Loucy (cell line): Measurements from ENCODE around the gene SLC35B1.

Experiments
- EZH2phosphoT487 ChIP-seq: fragments of 200-600 bp; IDR thresholded peaks from 2 replicates; pipeline ENCODE4 v1.6.1; 2018; ENCODE audit warnings: antibody characterized with exemption, mild to moderate bottlenecking, moderate library complexity, borderline replicate concordance
- TF ChIP-seq, protein P1 (sequence below): fragments of 200-600 bp; sonication (generic); conservative IDR thresholded peaks from 2 replicates; pipeline ENCODE4 v1.5.1; 2014; ENCODE audit warnings: mild to moderate bottlenecking, antibody characterized with exemption, low read length

DNA sequence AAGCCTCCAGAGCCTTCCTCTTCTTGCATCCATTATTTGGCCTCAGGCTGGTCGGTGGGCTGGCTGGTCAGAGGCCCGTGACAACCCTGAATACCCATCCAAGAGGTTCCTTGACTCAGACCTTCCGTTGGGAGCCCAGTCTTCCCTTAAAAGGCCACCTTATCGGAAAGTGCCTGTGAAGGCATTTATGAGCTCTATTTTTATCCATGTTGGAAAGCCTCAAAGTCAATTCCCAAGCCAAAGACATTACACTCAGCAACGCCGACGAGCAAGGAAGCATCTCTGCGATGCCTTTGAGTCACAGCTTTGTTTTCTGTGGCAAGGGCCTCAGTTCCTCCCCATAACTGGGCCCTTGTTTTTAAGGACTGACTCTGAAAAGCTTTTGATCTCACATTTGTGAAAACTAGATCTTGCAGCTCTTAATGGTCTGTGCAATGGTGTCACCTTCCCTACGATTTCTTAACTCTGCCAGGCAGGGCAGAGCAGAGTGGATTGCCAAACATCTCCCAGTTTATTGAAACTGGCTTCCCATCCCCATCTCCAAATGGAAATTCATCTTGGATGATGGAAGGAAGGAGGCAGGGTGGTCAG, 16.6 kb downstream of the SLC35B1 start:
- TF ChIP-seq, protein P1, sequence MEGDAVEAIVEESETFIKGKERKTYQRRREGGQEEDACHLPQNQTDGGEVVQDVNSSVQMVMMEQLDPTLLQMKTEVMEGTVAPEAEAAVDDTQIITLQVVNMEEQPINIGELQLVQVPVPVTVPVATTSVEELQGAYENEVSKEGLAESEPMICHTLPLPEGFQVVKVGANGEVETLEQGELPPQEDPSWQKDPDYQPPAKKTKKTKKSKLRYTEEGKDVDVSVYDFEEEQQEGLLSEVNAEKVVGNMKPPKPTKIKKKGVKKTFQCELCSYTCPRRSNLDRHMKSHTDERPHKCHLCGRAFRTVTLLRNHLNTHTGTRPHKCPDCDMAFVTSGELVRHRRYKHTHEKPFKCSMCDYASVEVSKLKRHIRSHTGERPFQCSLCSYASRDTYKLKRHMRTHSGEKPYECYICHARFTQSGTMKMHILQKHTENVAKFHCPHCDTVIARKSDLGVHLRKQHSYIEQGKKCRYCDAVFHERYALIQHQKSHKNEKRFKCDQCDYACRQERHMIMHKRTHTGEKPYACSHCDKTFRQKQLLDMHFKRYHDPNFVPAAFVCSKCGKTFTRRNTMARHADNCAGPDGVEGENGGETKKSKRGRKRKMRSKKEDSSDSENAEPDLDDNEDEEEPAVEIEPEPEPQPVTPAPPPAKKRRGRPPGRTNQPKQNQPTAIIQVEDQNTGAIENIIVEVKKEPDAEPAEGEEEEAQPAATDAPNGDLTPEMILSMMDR, result no peak
- no peak for TF ChIP-seq EZH2phosphoT487
